H9 (cell line): ENCODE measurements around the gene CDKN2AIPNL. TPM values are rescaled to one million over a fixed set of nuclear protein-coding genes. Genes with fewer than 3 reads are reported as not detected.

Experiments
- DNase-seq: peaks from one replicate; pipeline ENCODE4 v3.0.0-alpha.2; 2017
- H2AFZ ChIP-seq: one replicate; pipeline ENCODE4 v1.6.1; 2013; ENCODE audit warnings: mild to moderate bottlenecking, low read length, control low read depth, moderate library complexity
- H2AK5ac ChIP-seq: 2 replicates; pipeline ENCODE4 v1.6.1; 2013; ENCODE audit warnings: low read length, control low read depth, mixed read lengths; ENCODE audit not compliant: insufficient read length
- H2BK120ac ChIP-seq: one replicate; pipeline ENCODE4 v1.6.1; 2013; ENCODE audit warnings: low read depth, mild to moderate bottlenecking, low read length, control low read depth, inconsistent platforms; ENCODE audit not compliant: poor library complexity, severe bottlenecking
- H2BK12ac ChIP-seq: 2 replicates; pipeline ENCODE4 v1.6.1; 2013; ENCODE audit warnings: low read length, control low read depth, mixed read lengths, low read depth; ENCODE audit not compliant: insufficient read length
- H2BK15ac ChIP-seq: 2 replicates; pipeline ENCODE4 v1.6.1; 2013; ENCODE audit warnings: low read depth, low read length, control low read depth
- H2BK20ac ChIP-seq: one replicate; pipeline ENCODE4 v1.6.1; 2013; ENCODE audit warnings: low read depth, mild to moderate bottlenecking, low read length, control low read depth, inconsistent platforms; ENCODE audit not compliant: poor library complexity, severe bottlenecking
- H2BK5ac ChIP-seq: 2 replicates; pipeline ENCODE4 v1.6.1; 2013; ENCODE audit warnings: low read length, control low read depth, mixed read lengths; ENCODE audit not compliant: insufficient read length
- H3K14ac ChIP-seq: 2 replicates; pipeline ENCODE4 v1.6.1; 2013; ENCODE audit warnings: low read length, control low read depth; ENCODE audit not compliant: insufficient read depth
- H3K18ac ChIP-seq: 2 replicates; pipeline ENCODE4 v1.6.1; 2013; ENCODE audit warnings: low read depth, mild to moderate bottlenecking, mixed read lengths, low read length, control low read depth; ENCODE audit not compliant: insufficient read length
- H3K23ac ChIP-seq: 2 replicates; pipeline ENCODE4 v1.6.1; 2013; ENCODE audit warnings: low read length, control low read depth, mixed read lengths, low read depth; ENCODE audit not compliant: insufficient read length
- H3K23me2 ChIP-seq: 2 replicates; pipeline ENCODE4 v1.6.1; 2013; ENCODE audit warnings: low read depth, mild to moderate bottlenecking, mixed read lengths, low read length, control low read depth; ENCODE audit not compliant: insufficient read length, poor library complexity, severe bottlenecking
- H3K27ac ChIP-seq: 2 replicates; pipeline ENCODE4 v1.5.1; 2013; ENCODE audit warnings: low read length, control low read depth, mixed read lengths, low read depth; ENCODE audit not compliant: insufficient read length
- H3K27me3 ChIP-seq: 2 replicates; pipeline ENCODE4 v1.6.1; 2013; ENCODE audit warnings: low read length, control low read depth, inconsistent platforms; ENCODE audit not compliant: insufficient read depth
- H3K4ac ChIP-seq: 2 replicates; pipeline ENCODE4 v1.6.1; 2013; ENCODE audit warnings: low read depth, mild to moderate bottlenecking, control low read depth, inconsistent platforms, low read length, moderate library complexity
- H3K4me1 ChIP-seq: 2 replicates; pipeline ENCODE4 v1.6.1; 2013; ENCODE audit warnings: low read length, control low read depth, inconsistent platforms; ENCODE audit not compliant: insufficient read depth
- H3K4me2 ChIP-seq: 2 replicates; pipeline ENCODE4 v1.6.1; 2013; ENCODE audit warnings: low read length, control low read depth, mixed read lengths; ENCODE audit not compliant: insufficient read length, insufficient read depth
- H3K56ac ChIP-seq: 2 replicates; pipeline ENCODE4 v1.6.1; 2013; ENCODE audit warnings: low read depth, mild to moderate bottlenecking, mixed read lengths, low read length, control low read depth; ENCODE audit not compliant: insufficient read length
- H3K79me1 ChIP-seq: 2 replicates; pipeline ENCODE4 v1.6.1; 2013; ENCODE audit warnings: low read depth, mild to moderate bottlenecking, moderate library complexity, low read length, control low read depth, inconsistent platforms; ENCODE audit not compliant: insufficient read depth, poor library complexity, severe bottlenecking
- H3K79me2 ChIP-seq: 2 replicates; pipeline ENCODE4 v1.6.1; 2013; ENCODE audit warnings: low read length, control low read depth, inconsistent platforms; ENCODE audit not compliant: insufficient read depth
- H3K9ac ChIP-seq: 2 replicates; pipeline ENCODE4 v1.6.1; 2013; ENCODE audit warnings: low read length, control low read depth, mixed read lengths; ENCODE audit not compliant: insufficient read length; ENCODE audit errors: extremely low read depth
- H3K9me3 ChIP-seq: one replicate; pipeline ENCODE4 v1.6.1; 2013; ENCODE audit warnings: low read depth, low read length, inconsistent platforms; ENCODE audit not compliant: control insufficient read depth
- H3T11ph ChIP-seq: one replicate; pipeline ENCODE4 v1.6.1; 2013; ENCODE audit warnings: mild to moderate bottlenecking, low read length, control low read depth, inconsistent platforms
- H4K20me1 ChIP-seq: one replicate; pipeline ENCODE4 v1.6.1; 2013; ENCODE audit not compliant: control insufficient read depth, insufficient read length, insufficient read depth
- H4K5ac ChIP-seq: 2 replicates; pipeline ENCODE4 v1.6.1; 2013; ENCODE audit warnings: low read depth, mild to moderate bottlenecking, mixed read lengths, low read length, control low read depth; ENCODE audit not compliant: insufficient read length
- H4K8ac ChIP-seq: replicated peaks from 2 replicates; pipeline ENCODE4 v1.6.1; 2013; ENCODE audit warnings: low read length, control low read depth, mixed read lengths, low read depth; ENCODE audit not compliant: insufficient read length
- H4K91ac ChIP-seq: 2 replicates; pipeline ENCODE4 v1.6.1; 2013; ENCODE audit warnings: low read depth, mild to moderate bottlenecking, moderate library complexity, mixed read lengths, low read length, control low read depth; ENCODE audit not compliant: insufficient read length
- H3K27ac Mint-ChIP-seq, 3 experiments: 2 replicates in 2 of 3; 3 replicates in 1 of 3; pipeline ENCODE4 v1.8.0; 2020 to 2021; ENCODE audit warnings: mixed read lengths in 3 of 3, mild to moderate bottlenecking in 1 of 3, moderate library complexity in 1 of 3
- H3K27me3 Mint-ChIP-seq: 2 replicates; pipeline ENCODE4 v1.8.0; 2021; ENCODE audit warnings: low read depth, mild to moderate bottlenecking, moderate library complexity, mixed read lengths
- H3K36me3 Mint-ChIP-seq, 3 experiments: 2 replicates in 2 of 3; 3 replicates in 1 of 3; pipeline ENCODE4 v1.8.0; 2020 to 2021; ENCODE audit warnings: low read depth in 3 of 3, mixed read lengths in 3 of 3; ENCODE audit not compliant: insufficient read depth in 1 of 3
- H3K4me1 Mint-ChIP-seq, 2 experiments: 2 replicates each; pipeline ENCODE4 v1.8.0; 2020; ENCODE audit warnings: mixed read lengths in 2 of 2
- H3K4me3 Mint-ChIP-seq, 2 experiments: 2 replicates in 1 of 2; 3 replicates in 1 of 2; pipeline ENCODE4 v1.8.0; 2020 to 2021; ENCODE audit warnings: mild to moderate bottlenecking in 2 of 2, mixed read lengths in 2 of 2, moderate library complexity in 1 of 2
- H3K9me3 Mint-ChIP-seq, 2 experiments: 2 replicates in 1 of 2; 3 replicates in 1 of 2; pipeline ENCODE4 v1.8.0; 2020; ENCODE audit warnings: mild to moderate bottlenecking in 2 of 2, mixed read lengths in 2 of 2, moderate library complexity in 1 of 2
- WGBS: extraction: QIAGEN DNeasy Blood & Tissue Kit; methylation state at CpG from one replicate; pipeline ENCODE4 v1.1.7; 2013; ENCODE audit warnings: missing lambda C conversion rate, low lambda C conversion rate, mixed read lengths; ENCODE audit not compliant: insufficient read length; ENCODE audit errors: extremely low coverage; 5-methylcytosine and 5-hydroxymethylcytosine counted together
- total RNA-seq: library from RNA; stranded (reverse); gene quantifications from 2 replicates; pipeline ENCODE4 v1.2.1, GENCODE V29; 2021
- TF ChIP-seq, protein P1 (sequence below): fragments of 200-600 bp; sonication (generic); conservative IDR thresholded peaks from 3 replicates; pipeline ENCODE4 v1.8.0; 2021; ENCODE audit warnings: antibody characterized with exemption, mild to moderate bottlenecking

CDKN2AIPNL gene
- total RNA-seq, 1 experiment from 2014 or later: 60.0 TPM

- Histone ChIP-seq H2BK15ac (no peak overlapping the region), H3K18ac (no peak overlapping the region), H3K23ac (no peak overlapping the region), H2AK5ac (no peak overlapping the region), H3K23me2 (no peaks in the 10 kb centered on the region), H2BK12ac (no peak overlapping the region), H2BK5ac (no peak overlapping the region), H4K91ac (no peak overlapping the region), H3K27ac (no peak overlapping the region), H3K4ac (no peak overlapping the region), H3K4me2 (no peak overlapping the region), H4K5ac (no peak overlapping the region), H3K4me1 (peaks cover 2% of the 10 kb centered on the region), H3K14ac (no peak overlapping the region), H3K9me3 (no peaks in the 10 kb centered on the region), H4K8ac (no peak overlapping the region), H2BK20ac (no peak overlapping the region), H3K79me2 (no peaks in the 10 kb centered on the region), H3K79me1 (no peaks in the 10 kb centered on the region), H2AFZ (no peak overlapping the region), H3T11ph (no peak overlapping the region), H3K56ac (no peak overlapping the region), H4K20me1 (peaks cover 2% of the 10 kb centered on the region), H3K9ac (no peak overlapping the region), H2BK120ac (no peak overlapping the region), H3K27me3 (no peaks in the 10 kb centered on the region)
- peaks cover 9 to 28% (median 10%) of the 10 kb centered on the region in 3 experiments; a peak in 4 of 7 replicates for H3K36me3 Mint-ChIP-seq
- no peaks in the 10 kb centered on the region; the same call in 1 of the 2 replicates for H3K27me3 Mint-ChIP-seq
- peak overlapping the region; percentile 27 to 82 (median 74); a peak in 5 of 7 replicates for H3K27ac Mint-ChIP-seq
- H3K4me3 Mint-ChIP-seq: no peak overlapping the region
- DNase-seq: peak; percentile 55
- no peaks in the 10 kb centered on the region for H3K9me3 Mint-ChIP-seq
- WGBS: no CpG with 5 or more reads among the region's 20 CpGs
- peaks cover 40 to 57% of the 10 kb centered on the region in 2 experiments for H3K4me1 Mint-ChIP-seq
- TF ChIP-seq, protein P1, sequence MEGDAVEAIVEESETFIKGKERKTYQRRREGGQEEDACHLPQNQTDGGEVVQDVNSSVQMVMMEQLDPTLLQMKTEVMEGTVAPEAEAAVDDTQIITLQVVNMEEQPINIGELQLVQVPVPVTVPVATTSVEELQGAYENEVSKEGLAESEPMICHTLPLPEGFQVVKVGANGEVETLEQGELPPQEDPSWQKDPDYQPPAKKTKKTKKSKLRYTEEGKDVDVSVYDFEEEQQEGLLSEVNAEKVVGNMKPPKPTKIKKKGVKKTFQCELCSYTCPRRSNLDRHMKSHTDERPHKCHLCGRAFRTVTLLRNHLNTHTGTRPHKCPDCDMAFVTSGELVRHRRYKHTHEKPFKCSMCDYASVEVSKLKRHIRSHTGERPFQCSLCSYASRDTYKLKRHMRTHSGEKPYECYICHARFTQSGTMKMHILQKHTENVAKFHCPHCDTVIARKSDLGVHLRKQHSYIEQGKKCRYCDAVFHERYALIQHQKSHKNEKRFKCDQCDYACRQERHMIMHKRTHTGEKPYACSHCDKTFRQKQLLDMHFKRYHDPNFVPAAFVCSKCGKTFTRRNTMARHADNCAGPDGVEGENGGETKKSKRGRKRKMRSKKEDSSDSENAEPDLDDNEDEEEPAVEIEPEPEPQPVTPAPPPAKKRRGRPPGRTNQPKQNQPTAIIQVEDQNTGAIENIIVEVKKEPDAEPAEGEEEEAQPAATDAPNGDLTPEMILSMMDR: no peak
Measured at GRCh38 chr5:134436523-134437339, 25.1 kb upstream of the CDKN2AIPNL start.
